ENCODE results near the gene ZFP62. TPM values are rescaled to one million over a fixed set of nuclear protein-coding genes. Genes with fewer than 3 reads are reported as not detected.

The ZFP62 gene
- total and polyA plus RNA-seq, 12 donors, result 6.4 to 24.9 (median 13.6) TPM

GRCh38 chr5:180849827-180850226, 11.2 kb downstream of the ZFP62 start:
- Histone ChIP-seq H3K27ac (no peak overlapping the region), H3K27me3 (no peaks in the 10 kb centered on the region), H3K9me3 (peaks cover 0 to 36% (median 0%) of the 10 kb centered on the region in 11 donors), H3K4me1 (peaks cover 0 to 25% (median 11%) of the 10 kb centered on the region in 9 donors), H3K36me3 (peaks cover 0 to 56% (median 33%) of the 10 kb centered on the region in 9 donors), H3K4me3 (no peak overlapping the region)
- intact Hi-C loops (cut with DNase I), result loop anchor here in 2 of 10 donors (10.0 kb wide), 1 partner anchor 55 kb away; no protein-coding TSS in a partner anchor
- TF ChIP-seq CTCF (IDR thresholded peaks at IDR 0.05), result no peak
- WGBS, 2 donors, result 95 to 96% methylated on average over 4 of the region's 4 CpGs
- no peak for ATAC-seq
- DNase-seq, result no peak

GRCh38 chr5:180848878-180849277, 12.2 kb downstream of the ZFP62 start:
- Histone ChIP-seq H3K36me3 (peaks cover 0 to 54% (median 33%) of the 10 kb centered on the region in 9 donors), H3K27me3 (no peaks in the 10 kb centered on the region), H3K27ac (no peak overlapping the region), H3K4me3 (no peak overlapping the region), H3K9me3 (peaks cover 0 to 36% (median 0%) of the 10 kb centered on the region in 11 donors), H3K4me1 (peaks cover 0 to 20% (median 9%) of the 10 kb centered on the region in 9 donors)
- intact Hi-C loops (cut with DNase I), result loop anchor here in 1 of 10 donors (10.0 kb wide), 1 partner anchor 54 kb away; no protein-coding TSS in a partner anchor
- DNase-seq (no peak), ATAC-seq (no peak)
- WGBS, 2 donors, result 100% methylated on average over 1 of the region's 1 CpG
- no peak for TF ChIP-seq CTCF (IDR thresholded peaks at IDR 0.05)

GRCh38 chr5:180848265-180848664, 12.8 kb downstream of the ZFP62 start:
- no peak overlapping the region for H3K27ac ChIP-seq
- H3K4me1 ChIP-seq, result peaks cover 0 to 14% (median 5%) of the 10 kb centered on the region in 9 donors
- WGBS, 2 donors, result 93 to 95% methylated on average over 1 of the region's 1 CpG
- ATAC-seq (no peak), DNase-seq (no peak)
- H3K9me3 ChIP-seq, result peaks cover 0 to 36% (median 0%) of the 10 kb centered on the region in 11 donors
- intact Hi-C loops (cut with DNase I), result loop anchor here in 1 of 10 donors (10.0 kb wide), 1 partner anchor 53 kb away; no protein-coding TSS in a partner anchor
- H3K4me3 ChIP-seq, result no peak overlapping the region
- H3K36me3 ChIP-seq, result peaks cover 0 to 54% (median 33%) of the 10 kb centered on the region in 9 donors
- no peaks in the 10 kb centered on the region for H3K27me3 ChIP-seq
- no peak for TF ChIP-seq CTCF (IDR thresholded peaks at IDR 0.05)

DNA sequence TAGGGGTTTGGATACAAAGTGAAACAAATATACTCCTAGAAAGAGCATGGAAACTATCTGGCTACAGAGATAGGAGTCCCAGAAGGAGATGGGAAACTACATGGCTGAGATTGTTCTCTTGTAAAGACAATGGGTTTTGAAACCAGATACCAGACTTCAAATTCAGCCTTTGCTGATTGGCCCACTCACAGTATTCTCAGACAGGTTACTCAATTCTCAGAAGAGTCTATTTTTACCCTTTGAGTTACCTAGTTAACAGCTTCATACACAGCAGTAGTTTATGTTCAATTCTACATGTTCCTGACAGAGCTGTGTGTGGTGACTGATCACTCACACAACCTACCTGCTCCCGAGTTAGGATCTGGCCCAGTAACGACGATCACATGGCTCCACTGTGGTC, 14.1 kb downstream of the ZFP62 start:
- intact Hi-C loops (cut with DNase I), result loop anchor here in 1 of 10 donors (10.0 kb wide), 1 partner anchor 52 kb away; no protein-coding TSS in a partner anchor
- no peak for TF ChIP-seq CTCF (IDR thresholded peaks at IDR 0.05)
- WGBS, 2 donors, result 33 to 54% methylated on average over 3 of the region's 3 CpGs
- H3K27ac ChIP-seq, result no peak overlapping the region
- ATAC-seq (no peak), DNase-seq (no peak)
- H3K4me3 ChIP-seq, result no peak overlapping the region
- peaks cover 0 to 36% (median 0%) of the 10 kb centered on the region in 11 donors for H3K9me3 ChIP-seq
- no peaks in the 10 kb centered on the region for H3K27me3 ChIP-seq
- H3K36me3 ChIP-seq, result peaks cover 0 to 52% (median 33%) of the 10 kb centered on the region in 9 donors
- H3K4me1 ChIP-seq, result peaks cover 0 to 3% (median 0%) of the 10 kb centered on the region in 9 donors
